A549 (cell line): ENCODE results near the gene PTPRCAP.

Source experiments
- BHLHE40 ChIP-seq: IDR thresholded peaks from 2 replicates; pipeline ENCODE4 v1.6.1; 2012; ENCODE audit warnings: low read depth, low read length, inconsistent platforms
- CEBPB ChIP-seq, 2 experiments: fragments of >200 bp in 1 of 2; sonication (Bioruptor Twin) in 1 of 2; formaldehyde crosslinking in 1 of 2; IDR thresholded peaks; 2 replicates each; pipeline ENCODE4 v1.6.1; 2012 to 2016
- EP300 ChIP-seq, 2 experiments: fragments of >200 bp; sonication (Bioruptor Twin); formaldehyde crosslinking; IDR thresholded peaks; 2 replicates in 1 of 2; 3 replicates in 1 of 2; pipeline ENCODE4 v1.6.1; 2016 to 2017
- RFX5 ChIP-seq: fragments of 450-650 bp; IDR thresholded peaks from 2 replicates; pipeline ENCODE4 v1.7.1; 2014; ENCODE audit warnings: antibody characterized with exemption, mild to moderate bottlenecking, moderate library complexity
- TF ChIP-seq, protein P1 (sequence below): fragments of >200 bp; sonication (Bioruptor Twin); formaldehyde crosslinking; IDR thresholded peaks from 3 replicates; pipeline ENCODE4 v1.5.1; 2016
- TF ChIP-seq, protein P2 (sequence below): IDR thresholded peaks from 2 replicates; pipeline ENCODE4 v1.6.1; 2012

DNA sequence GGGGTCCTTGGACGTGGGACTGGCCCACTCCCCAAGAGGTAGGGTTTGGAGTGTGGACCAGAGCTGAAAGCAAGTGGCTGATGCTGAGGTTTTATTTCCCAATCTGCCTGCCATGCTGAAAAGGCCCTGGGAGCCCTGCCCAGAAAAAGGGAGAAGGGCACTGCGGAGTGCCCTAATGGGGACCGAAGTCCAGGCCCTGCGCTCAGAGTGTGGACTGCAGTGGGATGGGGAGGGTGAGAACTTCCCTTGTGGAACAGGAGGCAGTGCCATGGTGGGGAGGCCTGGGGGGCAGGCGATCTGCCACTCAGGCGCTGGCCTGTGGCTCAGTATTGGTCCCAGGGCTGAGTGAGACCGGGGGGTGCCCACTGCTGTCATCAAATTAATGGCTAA lies 10.7 kb upstream of the PTPRCAP start:
- TF ChIP-seq, protein P1, sequence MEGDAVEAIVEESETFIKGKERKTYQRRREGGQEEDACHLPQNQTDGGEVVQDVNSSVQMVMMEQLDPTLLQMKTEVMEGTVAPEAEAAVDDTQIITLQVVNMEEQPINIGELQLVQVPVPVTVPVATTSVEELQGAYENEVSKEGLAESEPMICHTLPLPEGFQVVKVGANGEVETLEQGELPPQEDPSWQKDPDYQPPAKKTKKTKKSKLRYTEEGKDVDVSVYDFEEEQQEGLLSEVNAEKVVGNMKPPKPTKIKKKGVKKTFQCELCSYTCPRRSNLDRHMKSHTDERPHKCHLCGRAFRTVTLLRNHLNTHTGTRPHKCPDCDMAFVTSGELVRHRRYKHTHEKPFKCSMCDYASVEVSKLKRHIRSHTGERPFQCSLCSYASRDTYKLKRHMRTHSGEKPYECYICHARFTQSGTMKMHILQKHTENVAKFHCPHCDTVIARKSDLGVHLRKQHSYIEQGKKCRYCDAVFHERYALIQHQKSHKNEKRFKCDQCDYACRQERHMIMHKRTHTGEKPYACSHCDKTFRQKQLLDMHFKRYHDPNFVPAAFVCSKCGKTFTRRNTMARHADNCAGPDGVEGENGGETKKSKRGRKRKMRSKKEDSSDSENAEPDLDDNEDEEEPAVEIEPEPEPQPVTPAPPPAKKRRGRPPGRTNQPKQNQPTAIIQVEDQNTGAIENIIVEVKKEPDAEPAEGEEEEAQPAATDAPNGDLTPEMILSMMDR, result no peak
- TF ChIP-seq RFX5 (no peak), CEBPB (IDR thresholded peaks at IDR 0.05) (no peak), EP300 (IDR thresholded peaks at IDR 0.05) (no peak), BHLHE40 (no peak)
- TF ChIP-seq, protein P2, sequence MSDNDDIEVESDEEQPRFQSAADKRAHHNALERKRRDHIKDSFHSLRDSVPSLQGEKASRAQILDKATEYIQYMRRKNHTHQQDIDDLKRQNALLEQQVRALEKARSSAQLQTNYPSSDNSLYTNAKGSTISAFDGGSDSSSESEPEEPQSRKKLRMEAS, result no peak
